ENCODE measurements around the gene TSPO2.

Gene TSPO2

DNA sequence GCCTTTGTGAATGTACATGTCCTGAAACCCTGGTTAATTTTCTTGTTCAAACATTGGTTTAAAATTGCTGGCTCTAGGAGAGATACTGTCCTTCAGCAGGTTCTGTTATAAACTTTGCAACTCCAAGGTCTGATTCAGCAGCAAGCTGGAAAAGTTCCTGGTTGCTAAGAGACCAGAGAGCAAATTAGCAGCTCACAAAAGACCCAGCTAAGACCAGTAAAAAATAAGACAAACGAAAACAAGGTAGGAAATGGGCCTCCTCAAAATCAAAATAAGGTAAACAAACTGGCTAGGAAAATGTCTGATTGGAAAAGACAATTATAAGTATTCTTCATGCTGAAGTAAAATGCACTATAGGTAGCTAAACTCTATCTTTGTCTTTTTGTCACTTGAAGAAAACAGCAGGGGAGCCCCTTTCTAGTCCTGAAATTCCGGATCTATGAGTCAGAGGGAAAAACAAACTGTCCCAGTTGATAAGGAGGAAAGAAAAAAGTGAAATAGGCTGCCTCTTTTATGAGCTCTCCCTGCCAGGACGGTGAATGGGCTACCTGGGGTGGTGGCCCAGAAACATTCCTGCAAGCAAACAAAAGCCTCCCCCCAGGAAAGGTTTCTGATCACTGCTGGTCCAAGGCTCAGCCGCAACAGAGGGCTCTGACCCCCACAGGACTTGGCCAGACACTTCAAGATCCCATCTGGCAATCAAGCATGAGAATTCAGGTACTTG lies 44.9 kb upstream of the TSPO2 start:
- Histone ChIP-seq H3K79me2 (ENCODE audit: insufficient read depth, low read length) (no peaks in the 10 kb centered on the region), H4K20me1 (ENCODE audit: insufficient read depth, low read length) (no peaks in the 10 kb centered on the region), H3K9me2 (ENCODE audit: low read depth, low read length) (no peaks in the 10 kb centered on the region), H3K9ac (ENCODE audit: low read length) (no peak overlapping the region), H2AFZ (ENCODE audit: low read length) (no peak overlapping the region), H3K36me3 (ENCODE audit: insufficient read depth, low read length) (no peaks in the 10 kb centered on the region), H3K9me3 (ENCODE audit: low read length) (no peaks in the 10 kb centered on the region), H3K27me3 (ENCODE audit: insufficient read depth, low read length) (no peaks in the 10 kb centered on the region), H3K4me2 (ENCODE audit: low read length) (no peak overlapping the region), H3K27ac (ENCODE audit: low read depth, low read length, poor library complexity, severe bottlenecking) (no peak overlapping the region), H3K4me3 (ENCODE audit: low read depth, low read length, poor library complexity, severe bottlenecking) (no peak overlapping the region), H3K4me1 (ENCODE audit: insufficient read depth, low read length, severe bottlenecking) (no peaks in the 10 kb centered on the region), H3F3A (ENCODE audit: insufficient read depth, low read length) (no peaks in the 10 kb centered on the region)
- TF ChIP-seq EZH2 (IDR thresholded peaks at IDR 0.05; ENCODE audit: borderline replicate concordance, low read length): no peak
- TF ChIP-seq, protein P1, sequence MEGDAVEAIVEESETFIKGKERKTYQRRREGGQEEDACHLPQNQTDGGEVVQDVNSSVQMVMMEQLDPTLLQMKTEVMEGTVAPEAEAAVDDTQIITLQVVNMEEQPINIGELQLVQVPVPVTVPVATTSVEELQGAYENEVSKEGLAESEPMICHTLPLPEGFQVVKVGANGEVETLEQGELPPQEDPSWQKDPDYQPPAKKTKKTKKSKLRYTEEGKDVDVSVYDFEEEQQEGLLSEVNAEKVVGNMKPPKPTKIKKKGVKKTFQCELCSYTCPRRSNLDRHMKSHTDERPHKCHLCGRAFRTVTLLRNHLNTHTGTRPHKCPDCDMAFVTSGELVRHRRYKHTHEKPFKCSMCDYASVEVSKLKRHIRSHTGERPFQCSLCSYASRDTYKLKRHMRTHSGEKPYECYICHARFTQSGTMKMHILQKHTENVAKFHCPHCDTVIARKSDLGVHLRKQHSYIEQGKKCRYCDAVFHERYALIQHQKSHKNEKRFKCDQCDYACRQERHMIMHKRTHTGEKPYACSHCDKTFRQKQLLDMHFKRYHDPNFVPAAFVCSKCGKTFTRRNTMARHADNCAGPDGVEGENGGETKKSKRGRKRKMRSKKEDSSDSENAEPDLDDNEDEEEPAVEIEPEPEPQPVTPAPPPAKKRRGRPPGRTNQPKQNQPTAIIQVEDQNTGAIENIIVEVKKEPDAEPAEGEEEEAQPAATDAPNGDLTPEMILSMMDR (IDR thresholded peaks at IDR 0.05; ENCODE audit: low read length): no peak

DNA sequence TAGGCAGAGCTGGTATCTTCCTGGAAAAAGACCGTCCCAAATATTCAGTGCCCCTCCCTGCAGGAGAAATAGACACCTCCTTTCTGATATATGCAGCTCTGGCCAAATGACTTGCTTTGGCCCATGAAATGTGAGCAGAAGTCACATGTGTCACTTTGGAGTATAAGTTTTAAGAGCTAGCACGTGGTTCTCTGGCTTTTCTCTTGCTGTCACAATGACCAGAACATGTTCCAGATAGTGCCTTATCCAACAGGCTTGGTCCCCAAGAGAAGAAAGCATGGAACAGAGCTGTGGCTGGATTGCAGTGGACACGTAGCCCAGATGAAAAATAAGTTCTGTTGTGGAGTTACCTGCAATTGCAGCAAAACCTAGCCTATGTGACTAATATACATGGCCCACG lies 43.6 kb upstream of the TSPO2 start:
- Histone ChIP-seq H3K4me2 (ENCODE audit: low read length) (no peak overlapping the region), H2AFZ (ENCODE audit: low read length) (no peak overlapping the region), H3K9me3 (ENCODE audit: low read length) (no peaks in the 10 kb centered on the region), H3K27me3 (ENCODE audit: insufficient read depth, low read length) (no peaks in the 10 kb centered on the region; the same call in 1 of the 2 replicates), H3K79me2 (ENCODE audit: insufficient read depth, low read length) (no peaks in the 10 kb centered on the region), H3K9ac (ENCODE audit: low read length) (no peak overlapping the region), H3K27ac (ENCODE audit: low read depth, low read length, poor library complexity, severe bottlenecking) (no peak overlapping the region), H4K20me1 (ENCODE audit: insufficient read depth, low read length) (no peaks in the 10 kb centered on the region), H3F3A (ENCODE audit: insufficient read depth, low read length) (no peaks in the 10 kb centered on the region), H3K4me1 (ENCODE audit: insufficient read depth, low read length, severe bottlenecking) (no peaks in the 10 kb centered on the region), H3K36me3 (ENCODE audit: insufficient read depth, low read length) (no peaks in the 10 kb centered on the region), H3K4me3 (ENCODE audit: low read depth, low read length, poor library complexity, severe bottlenecking) (no peak overlapping the region), H3K9me2 (ENCODE audit: low read depth, low read length) (no peaks in the 10 kb centered on the region)
- TF ChIP-seq EZH2 (IDR thresholded peaks at IDR 0.05; ENCODE audit: borderline replicate concordance, low read length): no peak
- TF ChIP-seq, protein P1 (IDR thresholded peaks at IDR 0.05; ENCODE audit: low read length): no peak

DNA sequence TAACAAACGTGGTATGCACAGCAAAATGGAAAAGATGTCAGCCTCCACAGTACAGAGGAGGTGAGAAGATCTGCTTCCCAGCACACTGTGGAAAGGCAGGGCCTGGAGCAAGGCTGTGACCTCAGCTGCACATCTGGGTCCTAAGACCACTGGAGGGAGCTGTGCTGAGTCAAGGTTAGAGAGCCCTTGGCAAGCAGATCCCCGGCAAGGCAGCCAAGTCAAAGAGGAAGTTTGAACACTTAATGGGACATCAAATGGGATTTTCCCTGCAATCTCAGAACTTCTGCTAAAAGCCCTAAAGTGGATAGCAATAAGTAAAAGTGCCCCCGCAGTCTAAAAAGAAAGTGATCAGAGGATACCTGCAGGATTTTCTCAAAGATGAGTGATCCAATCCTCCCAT lies 42.7 kb upstream of the TSPO2 start:
- Histone ChIP-seq H3K9me3 (ENCODE audit: low read length) (no peaks in the 10 kb centered on the region), H3K27me3 (ENCODE audit: insufficient read depth, low read length) (no peaks in the 10 kb centered on the region; the same call in 1 of the 2 replicates), H4K20me1 (ENCODE audit: insufficient read depth, low read length) (no peaks in the 10 kb centered on the region), H3K4me2 (ENCODE audit: low read length) (no peak overlapping the region), H3K4me3 (ENCODE audit: low read depth, low read length, poor library complexity, severe bottlenecking) (no peak overlapping the region), H3F3A (ENCODE audit: insufficient read depth, low read length) (no peaks in the 10 kb centered on the region), H3K9ac (ENCODE audit: low read length) (no peak overlapping the region), H3K36me3 (ENCODE audit: insufficient read depth, low read length) (no peaks in the 10 kb centered on the region), H2AFZ (ENCODE audit: low read length) (no peak overlapping the region), H3K4me1 (ENCODE audit: insufficient read depth, low read length, severe bottlenecking) (no peaks in the 10 kb centered on the region), H3K79me2 (ENCODE audit: insufficient read depth, low read length) (no peaks in the 10 kb centered on the region), H3K9me2 (ENCODE audit: low read depth, low read length) (no peaks in the 10 kb centered on the region), H3K27ac (ENCODE audit: low read depth, low read length, poor library complexity, severe bottlenecking) (no peak overlapping the region)
- TF ChIP-seq, protein P1 (IDR thresholded peaks at IDR 0.05; ENCODE audit: low read length): peak; percentile 54; the same call in 1 of the 2 replicates
- no peak for TF ChIP-seq EZH2 (IDR thresholded peaks at IDR 0.05; ENCODE audit: borderline replicate concordance, low read length)
